DMS153 treated with DMSO at 0.1 percent for 48 hours (cell line): ENCODE measurements around the gene DIAPH2.
"Not testable (repeated sequence)": the region's sequence is repeated elsewhere in the genome, so short reads cannot be mapped to it uniquely, and the experiment has no call there.

Experiments used
- DNase-seq: peaks from one replicate; lab custom pipeline; 2025; ENCODE audit not compliant: unreplicated experiment; lab: John Stamatoyannopoulos, UW

DIAPH2 gene

DNA sequence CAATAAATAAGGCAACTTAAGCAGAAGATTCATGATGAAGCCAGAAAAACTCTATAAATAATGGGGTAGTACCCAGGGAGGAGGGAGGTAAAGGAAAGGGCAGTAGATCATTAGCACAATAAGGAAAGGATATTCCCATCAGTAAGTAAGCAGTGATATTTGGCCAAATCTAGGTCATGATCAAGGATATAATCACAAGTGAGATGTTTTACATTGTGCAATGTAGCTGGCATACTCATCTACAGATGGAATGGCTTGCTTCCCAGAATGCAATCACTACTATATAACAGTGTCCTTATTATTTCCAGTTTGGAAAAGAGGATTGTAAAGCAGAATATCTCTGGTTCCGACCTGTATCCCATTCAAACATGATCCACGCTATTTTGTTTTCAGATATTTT lies 682.5 kb downstream of the DIAPH2 start:
- no peak for DNase-seq

DNA sequence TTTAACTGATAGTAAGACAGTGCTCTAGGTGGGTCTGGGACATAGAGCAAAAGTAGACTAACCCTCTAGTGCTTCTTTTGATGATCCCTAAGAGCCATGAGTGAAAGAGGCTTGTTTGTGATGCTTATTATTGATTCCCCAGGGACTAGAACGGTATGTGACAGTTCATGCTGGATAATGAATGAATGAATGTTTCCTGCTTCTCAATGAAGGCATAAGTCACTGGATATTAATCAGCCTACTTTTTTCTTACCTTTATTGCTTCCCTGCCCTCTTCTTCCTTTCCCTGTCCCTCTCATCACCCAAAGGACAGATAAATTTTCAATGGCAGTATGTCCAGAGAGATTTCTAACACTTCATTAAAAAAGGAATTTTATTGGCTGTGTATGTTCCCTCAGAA lies 685.3 kb downstream of the DIAPH2 start:
- no peak for DNase-seq

DNA sequence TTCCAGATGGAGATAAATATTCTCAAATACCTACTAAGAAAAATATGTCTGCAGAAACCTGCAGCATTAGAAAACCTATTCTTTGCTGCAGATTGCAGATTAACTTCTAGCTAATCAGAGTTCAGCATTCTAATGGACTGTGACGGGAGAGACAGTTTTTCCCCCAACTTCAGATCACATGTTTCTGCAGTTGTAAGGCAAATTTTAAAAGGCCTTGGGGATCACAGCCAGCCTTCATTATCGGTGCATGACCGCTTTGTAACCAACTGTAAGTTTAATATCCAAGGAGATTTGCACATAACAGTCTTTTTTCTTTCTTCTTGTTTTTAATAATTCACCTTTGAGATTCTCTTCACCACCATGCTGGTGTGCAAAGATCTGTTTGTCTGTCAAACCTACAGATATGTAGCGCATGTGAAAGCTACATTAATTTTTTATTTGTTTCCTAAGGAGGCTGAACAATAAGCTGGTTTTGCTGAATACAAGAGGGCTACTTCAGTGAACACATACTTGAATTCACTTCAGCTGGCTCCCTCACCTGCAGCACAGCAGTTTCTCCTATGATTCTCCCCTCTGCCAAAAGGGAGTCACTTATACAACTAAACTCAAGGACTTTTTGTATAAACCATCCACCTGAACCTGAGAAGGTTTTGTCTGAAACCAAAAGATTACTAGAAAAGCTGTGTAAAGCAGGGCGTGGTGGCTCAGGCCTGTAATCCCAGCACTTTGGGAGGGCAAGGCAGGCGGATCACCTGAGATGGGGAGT lies 687.5 kb downstream of the DIAPH2 start:
- no peak for DNase-seq

DNA sequence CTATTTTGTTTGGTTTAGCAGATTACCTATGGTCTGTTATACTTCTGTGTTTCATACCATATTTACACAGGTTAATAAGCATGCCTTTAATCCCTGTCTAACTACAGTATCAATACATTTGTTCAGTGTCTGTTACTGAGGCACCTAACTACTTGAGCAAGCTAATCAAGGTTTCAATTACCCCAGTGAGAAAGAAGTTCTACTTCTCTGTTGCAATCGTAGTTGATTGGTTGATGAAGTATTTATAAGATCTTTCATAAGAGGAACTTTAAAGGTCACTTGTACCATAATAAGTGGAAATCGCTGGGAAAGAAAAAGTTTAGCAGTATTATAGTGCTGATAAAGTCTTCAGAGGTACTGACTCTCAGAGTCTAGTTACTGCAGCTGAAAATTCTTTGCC lies 689.6 kb downstream of the DIAPH2 start:
- no peak for DNase-seq

DNA sequence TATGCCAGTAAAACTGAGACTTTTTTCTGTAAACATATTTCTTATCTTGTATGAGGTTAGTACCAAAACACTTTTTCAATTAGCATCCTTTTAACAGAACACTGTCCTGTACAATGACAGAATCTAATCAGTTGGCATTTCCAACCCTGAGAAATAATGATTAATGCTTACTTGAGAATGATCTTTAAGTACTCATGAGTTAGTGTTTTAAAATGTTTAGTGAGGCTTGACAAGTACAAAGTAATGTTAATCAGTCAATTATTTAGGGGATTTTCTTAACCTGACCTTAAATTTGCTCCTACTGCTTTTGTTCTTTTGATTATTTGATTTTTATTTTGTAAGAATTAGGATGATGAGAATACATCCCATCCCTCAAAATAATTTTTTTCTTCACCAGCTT lies 695.6 kb downstream of the DIAPH2 start:
- DNase-seq: no peak

DNA sequence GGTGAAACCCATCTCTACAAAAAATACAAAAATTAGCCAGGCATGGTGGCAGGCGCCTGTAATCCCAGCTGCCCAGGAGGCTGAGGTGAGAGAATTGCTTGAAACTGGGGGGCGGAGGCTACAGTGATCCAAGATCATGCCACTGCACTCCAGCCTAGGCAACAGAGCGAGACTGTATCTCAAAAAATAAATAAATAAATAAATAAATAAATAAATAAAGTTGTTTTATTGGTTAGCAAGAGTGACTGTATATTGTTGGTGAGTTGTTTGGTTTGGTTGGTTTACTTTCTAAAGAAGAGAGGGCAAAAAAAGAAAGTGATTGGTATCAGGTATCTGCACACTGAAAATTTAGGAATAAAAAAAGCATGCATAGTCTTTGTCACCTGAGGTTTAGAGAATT lies 700.0 kb downstream of the DIAPH2 start:
- no peak for DNase-seq

DNA sequence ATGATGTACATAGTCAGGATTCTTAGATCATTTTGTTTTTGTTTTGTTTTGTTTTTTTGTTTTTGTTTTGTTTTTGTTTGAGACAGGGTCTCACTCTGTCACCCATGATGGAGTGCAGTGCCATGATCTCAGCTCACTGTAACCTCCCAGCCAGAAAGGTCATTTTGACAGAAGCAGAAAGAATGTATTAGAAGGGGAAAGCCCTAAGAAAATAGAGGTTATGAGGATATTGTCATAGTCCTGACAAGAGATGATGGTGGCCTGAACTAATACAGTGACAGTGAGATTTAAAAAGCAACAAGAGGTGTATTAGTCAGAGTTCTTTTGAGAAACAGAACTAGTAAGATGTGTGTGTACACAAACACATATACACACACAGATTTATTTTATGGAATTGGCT lies 702.4 kb downstream of the DIAPH2 start:
- no peak for DNase-seq

DNA sequence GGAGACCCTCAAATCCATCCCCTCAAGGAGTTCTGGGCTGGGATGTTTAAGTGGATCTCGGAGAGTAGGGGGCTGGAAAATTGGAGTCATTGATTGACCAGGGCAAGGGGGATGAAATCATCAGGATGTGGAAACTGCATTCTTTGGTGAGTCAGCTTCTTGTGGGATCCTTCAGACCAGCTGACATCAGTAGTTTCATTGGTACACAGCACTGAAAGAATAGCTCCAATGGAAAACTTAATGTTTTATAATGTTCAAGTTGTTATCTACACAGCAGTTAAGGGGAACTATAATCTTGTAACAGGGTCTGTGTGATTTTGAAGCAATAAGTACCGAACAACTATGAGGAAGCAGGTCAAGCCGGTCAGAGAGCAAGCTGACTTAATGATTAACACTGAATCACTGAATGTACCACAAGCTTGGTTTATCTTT lies 705.1 kb downstream of the DIAPH2 start:
- no peak for DNase-seq

DNA sequence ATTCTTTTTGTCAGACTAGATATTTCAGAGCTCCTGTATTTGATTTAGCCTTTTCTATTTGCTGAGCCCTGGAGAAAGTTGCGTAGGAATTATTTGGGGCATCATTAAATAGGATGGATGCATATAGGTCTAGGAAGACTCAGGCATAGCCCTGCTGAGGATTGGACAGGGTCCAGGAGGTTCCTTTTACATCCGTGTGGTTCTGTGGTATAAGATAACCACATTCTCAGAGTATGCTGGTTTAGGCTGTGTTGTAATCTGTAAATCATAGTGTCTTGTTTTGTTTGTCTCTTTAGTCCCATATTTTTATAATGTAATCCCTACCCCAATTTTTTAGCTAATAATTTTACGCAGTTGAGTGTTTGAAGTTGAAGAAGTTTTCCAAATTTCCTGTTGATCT lies 712.7 kb downstream of the DIAPH2 start:
- no peak for DNase-seq

DNA sequence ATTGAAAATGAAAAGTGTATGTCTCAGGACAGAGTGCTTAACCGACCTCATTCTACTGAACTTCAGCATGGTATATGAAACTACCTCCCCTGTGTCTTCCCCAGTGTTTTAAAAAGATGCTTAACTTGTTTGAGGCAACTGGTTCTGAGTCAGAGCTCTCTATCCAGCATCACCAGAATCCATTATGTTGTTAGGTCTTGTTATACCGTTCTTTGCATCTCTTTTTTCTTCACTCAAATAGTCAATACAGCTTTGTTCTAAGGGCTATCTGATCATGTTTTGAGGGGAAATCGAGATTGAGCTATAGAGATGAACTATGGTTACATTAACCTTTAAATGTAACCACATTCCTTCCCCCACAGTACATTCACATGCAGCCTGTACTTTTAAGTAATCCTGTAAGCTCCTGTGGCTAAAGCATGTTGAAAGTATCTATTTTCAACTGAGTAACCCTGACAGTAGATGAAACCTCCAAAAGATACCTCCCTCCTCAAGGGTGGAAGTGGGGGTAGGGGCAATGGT lies 713.4 kb downstream of the DIAPH2 start:
- no peak for DNase-seq

DNA sequence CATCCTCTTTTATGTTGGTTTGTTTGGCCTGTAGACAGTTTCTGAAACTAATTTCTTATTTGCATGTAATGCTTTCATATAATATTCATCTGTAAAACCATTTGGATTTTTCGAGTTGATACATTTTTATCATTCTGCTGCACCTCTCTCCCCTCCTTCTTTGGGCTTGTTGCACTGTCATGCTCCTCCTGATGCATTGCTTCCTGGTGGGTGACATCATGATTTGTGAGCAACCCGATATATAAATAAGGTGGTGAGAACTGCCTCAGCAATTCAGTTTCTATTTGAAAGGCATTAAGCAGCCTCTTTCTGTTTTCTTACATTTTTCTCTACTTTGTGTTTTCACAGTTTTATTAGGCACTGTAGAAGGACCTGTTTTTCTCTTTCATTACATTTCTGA lies 714.8 kb downstream of the DIAPH2 start:
- no peak for DNase-seq

DNA sequence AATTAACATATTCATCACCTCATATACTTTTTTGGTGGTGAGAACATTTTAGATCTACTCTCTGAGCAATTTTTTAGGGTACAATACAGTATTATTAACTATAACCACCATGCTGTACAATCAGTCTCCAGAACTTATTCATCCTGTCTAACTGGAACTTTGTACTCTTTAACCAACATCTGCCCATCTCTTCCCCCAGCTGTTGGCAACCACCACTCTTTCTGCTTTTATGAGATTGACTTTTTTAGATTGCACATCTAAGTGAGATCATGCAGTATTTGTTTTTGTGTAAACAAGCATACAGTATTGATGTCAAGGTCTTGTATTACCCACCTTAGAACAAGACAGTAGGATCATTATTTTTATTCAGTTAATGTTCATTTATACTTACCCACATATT lies 715.9 kb downstream of the DIAPH2 start:
- DNase-seq: no peak

DNA sequence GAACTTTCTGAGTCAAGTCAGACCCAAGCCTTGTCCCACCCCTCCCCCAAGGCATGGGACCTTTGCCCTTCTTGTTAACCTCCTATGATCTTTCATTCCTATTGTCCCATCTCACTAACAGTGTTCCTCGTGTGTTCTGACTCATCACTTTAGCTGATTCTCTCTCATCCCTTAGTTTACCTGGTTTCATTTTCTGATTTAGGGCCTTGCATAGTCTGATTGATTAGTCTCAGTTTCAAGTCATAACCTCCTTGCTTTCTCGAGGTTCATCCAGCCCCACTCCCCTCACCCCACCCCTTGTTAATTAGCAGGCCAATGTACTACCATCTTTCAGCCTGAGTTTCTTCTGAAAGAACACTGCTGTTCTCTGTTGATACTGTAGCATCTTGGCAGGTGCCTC lies 716.5 kb downstream of the DIAPH2 start:
- no peak for DNase-seq

DNA sequence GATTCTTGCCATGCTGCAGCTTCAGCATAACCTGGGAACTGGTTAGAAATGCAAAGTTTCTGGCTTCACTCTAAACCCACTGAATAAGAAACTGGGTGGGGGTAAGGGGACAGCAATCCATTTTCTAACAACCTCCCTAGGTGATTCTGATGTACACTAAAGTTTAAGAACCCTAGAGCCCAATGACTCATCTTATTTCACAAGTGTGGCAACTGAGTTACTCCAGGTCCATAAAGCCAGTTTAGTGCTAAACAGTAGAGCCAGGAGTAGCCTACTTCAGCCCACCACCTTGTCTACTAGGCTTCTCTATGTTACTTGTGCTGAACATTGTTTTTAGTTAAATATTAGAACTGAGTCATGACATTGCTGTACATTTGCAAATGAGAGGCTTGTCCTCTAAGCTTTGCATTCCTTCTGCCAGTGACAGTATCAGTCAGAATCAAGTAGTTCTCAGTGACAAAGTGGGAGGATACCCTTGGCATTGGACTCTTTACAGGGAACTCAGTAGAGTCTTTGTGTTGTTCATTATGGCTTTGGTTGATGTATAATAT lies 717.0 kb downstream of the DIAPH2 start:
- no peak for DNase-seq

DNA sequence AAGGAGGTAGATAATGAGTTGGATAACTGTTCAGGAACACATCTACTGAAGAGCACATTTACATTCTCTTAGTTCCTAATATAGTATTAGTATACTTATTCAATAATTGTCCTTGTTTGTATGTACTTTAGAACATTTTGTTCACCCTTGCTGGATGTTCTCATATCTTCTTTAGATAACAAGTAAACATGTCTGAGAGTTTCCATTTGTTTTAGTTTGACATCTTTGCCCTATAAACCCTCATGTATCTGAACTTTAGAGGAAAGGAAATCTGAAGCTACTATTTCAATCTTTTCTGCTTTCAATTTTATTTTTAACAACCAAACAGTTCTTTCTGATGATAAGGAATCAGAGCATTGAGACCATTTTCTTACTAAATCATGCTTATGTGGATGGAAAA lies 717.7 kb downstream of the DIAPH2 start:
- no peak for DNase-seq

DNA sequence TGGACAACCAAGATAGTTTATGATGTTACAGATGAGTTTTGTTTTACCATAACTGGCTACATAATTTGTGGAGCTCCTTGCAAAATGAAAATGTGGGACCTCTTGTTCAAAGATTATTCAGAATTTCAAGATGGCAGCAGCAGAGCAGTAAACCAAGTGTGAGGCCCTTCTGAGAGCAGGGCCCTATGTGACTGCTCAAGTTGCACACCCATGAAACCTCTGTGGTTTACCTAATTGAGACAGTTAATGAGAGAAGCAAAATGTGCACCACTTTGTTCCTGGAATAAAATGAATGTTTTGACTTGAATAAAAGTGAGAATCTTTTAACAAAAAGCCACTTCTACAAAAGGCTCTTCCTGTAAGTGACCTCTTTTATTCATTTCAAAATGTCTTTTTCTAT lies 718.3 kb downstream of the DIAPH2 start:
- DNase-seq: no peak

DNA sequence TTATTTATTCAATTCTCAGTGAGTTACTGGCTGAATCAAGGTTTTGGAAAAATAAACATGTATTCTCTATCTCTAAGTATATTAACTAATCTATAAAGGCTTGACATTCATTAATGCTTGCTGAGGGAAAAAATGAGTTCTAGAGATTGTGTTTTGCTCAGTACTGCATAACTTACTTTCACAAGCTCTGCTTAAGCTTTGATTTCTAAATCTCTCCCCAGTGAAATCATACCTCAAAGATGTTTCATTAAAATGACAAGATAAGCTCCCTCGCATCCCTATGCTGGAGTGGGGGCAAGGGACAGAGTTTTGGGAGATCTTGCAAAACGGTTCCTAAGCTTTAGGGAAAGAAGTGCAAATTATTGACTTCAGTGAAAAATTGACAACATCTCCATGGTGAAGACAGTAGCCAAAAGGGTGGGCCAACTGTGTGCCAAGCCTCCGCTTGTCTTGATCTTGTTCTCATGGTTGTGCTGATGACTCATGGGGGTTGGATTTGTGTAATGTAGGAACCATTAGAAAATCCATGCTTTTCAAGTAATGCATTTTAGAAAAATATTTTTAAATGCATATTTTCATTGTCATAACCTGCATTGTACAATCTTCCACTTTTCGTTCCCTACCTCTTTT lies 720.5 kb downstream of the DIAPH2 start:
- no peak for DNase-seq

DNA sequence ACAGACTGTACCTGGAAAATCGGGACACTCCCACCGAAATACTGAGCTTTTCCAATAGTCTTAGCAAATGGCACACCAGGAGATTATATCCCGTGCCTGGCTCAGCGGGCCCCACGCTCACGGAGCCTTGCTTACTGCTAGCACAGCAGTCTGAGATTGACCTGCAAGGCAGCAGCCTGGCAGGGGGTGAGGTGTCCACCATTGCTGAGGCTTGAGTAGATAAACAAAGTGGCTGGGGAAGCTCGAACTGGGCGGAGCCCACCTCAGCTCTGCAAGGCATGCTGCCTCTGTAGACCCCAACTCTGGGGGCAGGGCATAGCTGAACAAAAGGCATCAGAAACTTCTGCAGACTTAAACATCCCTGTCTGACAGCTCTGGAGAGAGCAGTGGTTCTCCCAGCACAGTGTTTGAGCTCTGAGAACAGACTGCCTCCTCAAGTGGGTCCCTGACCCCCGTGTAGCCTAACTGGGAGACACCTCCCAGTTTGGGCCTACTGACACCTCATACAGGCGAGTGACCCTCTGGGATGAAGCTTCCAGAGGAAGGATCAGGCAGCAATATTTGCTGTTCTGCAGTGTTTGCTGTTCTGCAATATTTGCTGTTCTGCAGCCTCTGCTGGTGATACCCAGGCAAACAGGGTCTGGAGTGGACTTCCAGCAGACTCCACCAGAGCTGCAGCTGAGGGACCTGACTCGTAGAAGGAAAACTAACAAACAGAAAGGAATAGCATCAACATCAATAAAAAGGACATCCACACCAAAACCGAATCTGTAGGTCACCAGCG lies 725.2 kb downstream of the DIAPH2 start:
- not testable (repeated sequence) for DNase-seq

DNA sequence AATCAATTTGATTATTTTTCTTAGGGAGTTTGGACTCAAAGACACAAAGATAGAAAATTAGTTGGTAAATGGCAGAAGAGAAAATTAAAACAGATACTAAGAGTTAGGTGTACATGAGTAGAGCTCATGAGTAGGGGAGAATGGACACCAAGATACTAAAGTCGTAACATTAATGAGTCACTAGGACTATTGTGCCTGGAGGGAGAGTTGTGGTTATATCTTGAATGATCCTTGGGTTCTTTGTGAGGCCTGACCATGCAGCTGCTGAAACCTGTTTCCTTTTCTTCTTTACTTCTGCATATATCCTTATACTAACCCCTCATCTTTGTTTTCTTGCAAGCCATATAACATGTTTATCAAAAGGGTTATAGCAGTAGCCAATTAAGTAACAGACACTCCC lies 731.8 kb downstream of the DIAPH2 start:
- DNase-seq: no peak

DNA sequence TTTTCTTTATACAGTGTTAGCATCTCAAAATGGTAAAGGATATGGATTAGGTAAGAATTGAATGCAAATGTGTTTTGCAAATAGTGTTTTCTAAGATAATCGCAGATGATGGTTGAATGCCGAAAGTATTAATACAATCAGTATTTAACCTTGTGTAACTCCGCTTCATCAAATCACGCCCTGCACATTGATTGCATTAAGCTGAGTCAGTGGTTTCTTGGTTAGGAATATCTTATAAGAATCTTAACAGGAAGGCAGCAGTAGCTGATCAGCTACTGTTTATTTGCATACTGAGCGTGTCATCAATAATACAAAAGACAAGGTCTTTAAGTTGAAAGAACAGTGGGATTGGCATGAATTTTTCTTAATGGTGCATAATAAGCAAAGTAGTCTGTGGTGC lies 744.5 kb downstream of the DIAPH2 start:
- no peak for DNase-seq

DNA sequence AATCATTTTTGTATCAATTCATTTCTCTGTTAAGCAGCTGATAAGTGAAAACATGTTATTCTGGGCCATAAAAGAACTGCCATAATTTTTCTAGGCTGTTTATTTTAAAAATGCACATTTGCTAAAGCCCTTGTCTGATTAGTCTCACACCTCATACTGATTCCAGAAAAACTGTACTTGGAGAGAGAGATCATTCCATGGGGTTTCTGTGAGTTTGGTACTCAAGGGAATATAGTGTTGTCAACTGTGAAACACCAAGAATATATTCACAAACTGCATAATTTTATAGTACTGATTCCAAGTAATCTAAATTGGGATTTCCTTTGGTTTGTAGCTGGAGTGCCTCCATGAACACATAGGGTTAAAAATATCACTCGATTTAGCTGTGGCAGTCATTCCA lies 746.6 kb downstream of the DIAPH2 start:
- DNase-seq: no peak
